PC-3 (cell line): ENCODE data around the gene C16orf78. TPM values are rescaled to one million over a fixed set of nuclear protein-coding genes. Genes with fewer than 3 reads are reported as not detected.

Experiments used
- ATAC-seq: fragments of 200-7000 bp; cut with Tn5 transposase; 2 replicates; pipeline ENCODE4 v1.9.1; 2020; ENCODE audit warnings: mild to moderate bottlenecking, moderate library complexity
- BruUV-seq: library from RNA; stranded (reverse); fragments of 400-500 nt; replicated peaks from 2 replicates; lab custom pipeline; 2021; lab: Mats Ljungman, UMichigan
- CTCF ChIA-PET: fragments of 300-600 bp; sonication (Branson Sonifier 250); formaldehyde crosslinking; loops from one replicate; lab custom pipeline; 2022; ENCODE audit warnings: antibody characterized with exemption; lab: Charles Lee
- POLR2A ChIA-PET: fragments of 300-600 bp; sonication (Branson Sonifier 250); formaldehyde crosslinking; loops from one replicate; lab custom pipeline; 2022; ENCODE audit warnings: antibody characterized with exemption; ENCODE audit not compliant: unreplicated experiment; lab: Charles Lee
- DNase-seq: peaks from one replicate; pipeline ENCODE4 v3.0.0-alpha.2; 2015
- H2AFZ ChIP-seq: fragments of 300-600 bp; sonication (generic); 2 replicates; pipeline ENCODE4 v1.6.0; 2016; ENCODE audit warnings: antibody characterized with exemption, low read length
- H3F3A ChIP-seq: fragments of 300-600 bp; sonication (generic); one replicate; pipeline ENCODE4 v1.6.0; 2017; ENCODE audit warnings: antibody characterized with exemption, low read length, control low read depth, mild to moderate bottlenecking; ENCODE audit not compliant: unreplicated experiment
- H3K27ac ChIP-seq: fragments of 300-600 bp; sonication (generic); 2 replicates; pipeline ENCODE4 v1.5.1; 2016; ENCODE audit warnings: mild to moderate bottlenecking, low read length
- H3K27me3 ChIP-seq: fragments of 300-600 bp; sonication (generic); 2 replicates; pipeline ENCODE4 v1.6.1; 2016; ENCODE audit warnings: low read length, mixed read lengths
- H3K36me3 ChIP-seq: fragments of 300-600 bp; sonication (generic); 2 replicates; pipeline ENCODE4 v1.6.1; 2016; ENCODE audit warnings: low read depth, mixed run types, low read length, mixed read lengths
- H3K4me1 ChIP-seq: fragments of 300-600 bp; sonication (generic); 2 replicates; pipeline ENCODE4 v1.5.1; 2016; ENCODE audit warnings: low read length; ENCODE audit not compliant: insufficient read depth
- H3K4me2 ChIP-seq: fragments of 300-600 bp; sonication (generic); 2 replicates; pipeline ENCODE4 v1.6.0; 2016; ENCODE audit warnings: low read length
- H3K4me3 ChIP-seq: fragments of 300-600 bp; sonication (generic); 2 replicates; pipeline ENCODE4 v1.5.1; 2016; ENCODE audit warnings: mild to moderate bottlenecking, low read length, mixed read lengths
- H3K79me2 ChIP-seq: fragments of 300-600 bp; sonication (generic); 2 replicates; pipeline ENCODE4 v1.6.1; 2017; ENCODE audit warnings: low read length, mixed read lengths
- H3K9ac ChIP-seq: fragments of 300-600 bp; sonication (generic); 2 replicates; pipeline ENCODE4 v1.6.0; 2016; ENCODE audit warnings: mild to moderate bottlenecking, low read length
- H3K9me2 ChIP-seq: fragments of 300-600 bp; sonication (generic); replicated peaks from 2 replicates; pipeline ENCODE4 v1.6.1; 2016; ENCODE audit warnings: mixed run types, low read length, mixed read lengths
- H3K9me3 ChIP-seq: fragments of 300-600 bp; sonication (generic); 2 replicates; pipeline ENCODE4 v1.6.1; 2016; ENCODE audit warnings: low read length, mixed read lengths
- H4K20me1 ChIP-seq: fragments of 300-600 bp; sonication (generic); 2 replicates; pipeline ENCODE4 v1.6.1; 2016; ENCODE audit warnings: low read length, mixed read lengths
- CTCF ChIP-seq: fragments of 300-600 bp; sonication (generic); conservative IDR thresholded peaks from 2 replicates; pipeline ENCODE4 v1.5.1; 2017; ENCODE audit warnings: antibody characterized with exemption, low read depth, mild to moderate bottlenecking, low read length
- EZH2 ChIP-seq: fragments of 300-600 bp; sonication (generic); IDR thresholded peaks from one replicate; pipeline ENCODE4 v1.6.1; 2017; ENCODE audit warnings: antibody characterized with exemption, mild to moderate bottlenecking, low read length; ENCODE audit not compliant: unreplicated experiment
- EZH2phosphoT487 ChIP-seq: fragments of 300-600 bp; sonication (generic); IDR thresholded peaks from 2 replicates; pipeline ENCODE4 v1.6.1; 2018; ENCODE audit warnings: mild to moderate bottlenecking, antibody characterized with exemption, low read length, borderline replicate concordance
- intact Hi-C: fragments of 100-400 bp; cut with micrococcal nuclease; formaldehyde crosslinking; loops from 2 replicates; pipeline ENCODE4 v1.9.0; 2023
- total RNA-seq: library from RNA; depleted of rRNA; stranded (reverse); fragments of >200 nt; gene quantifications from 2 replicates; pipeline ENCODE4 v1.2.3, GENCODE V29; 2014

C16orf78 gene
- total RNA-seq, 1 experiment from 2014 or later = not detected

DNA sequence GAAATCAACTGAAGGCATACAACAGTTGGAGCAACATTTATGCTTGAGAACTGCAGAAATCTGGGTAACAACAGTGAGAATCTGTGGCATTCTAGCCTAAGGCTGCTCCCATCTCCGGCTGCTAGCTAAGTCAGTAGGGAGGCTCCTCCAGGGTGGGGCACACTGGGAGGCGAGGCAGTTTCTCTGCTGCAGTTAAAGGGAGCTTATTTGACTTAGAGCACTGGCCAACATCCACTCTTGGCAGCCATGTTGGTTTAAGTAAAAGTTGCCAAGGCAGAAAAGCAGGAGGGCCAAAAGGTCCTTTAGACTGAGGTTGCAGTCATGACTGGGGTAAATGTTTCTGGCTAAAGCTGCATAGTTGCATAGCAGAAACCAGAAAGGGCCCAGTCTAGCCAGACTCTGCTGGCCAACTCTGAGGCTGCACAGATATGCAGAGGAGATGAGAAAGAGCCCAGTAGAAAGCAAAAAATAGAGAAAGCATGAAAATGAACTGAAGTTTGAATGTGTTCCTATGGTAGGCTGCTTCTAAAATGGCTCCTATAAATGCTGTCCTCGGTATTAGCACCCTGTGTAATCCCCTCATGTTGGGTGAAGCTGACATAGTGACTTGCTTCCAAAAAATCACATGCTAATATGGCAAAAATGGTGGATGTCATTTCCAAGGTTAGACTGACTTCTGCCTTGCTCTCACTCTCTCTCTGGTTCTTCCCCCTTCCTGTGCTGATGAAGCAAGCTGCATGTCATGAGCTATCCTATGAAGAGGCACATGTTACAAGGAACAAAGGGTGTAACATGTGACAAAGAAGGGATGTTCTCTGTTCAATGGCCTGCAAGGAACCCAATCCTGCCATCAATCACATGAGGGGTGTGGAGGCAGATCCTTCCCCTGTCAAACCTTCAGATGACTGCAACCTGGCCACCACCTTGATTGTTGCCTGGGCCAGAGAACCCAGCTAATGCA, 3.7 kb upstream of the C16orf78 start:
- no peaks in the 10 kb centered on the region for H3F3A ChIP-seq
- H3K27me3 ChIP-seq = no peaks in the 10 kb centered on the region
- no peaks in the 10 kb centered on the region for H3K4me1 ChIP-seq
- ATAC-seq = no peak
- no peaks in the 10 kb centered on the region for H4K20me1 ChIP-seq
- H3K36me3 ChIP-seq = no peaks in the 10 kb centered on the region
- CTCF ChIA-PET = no interaction called here
- H3K9me3 ChIP-seq = no peaks in the 10 kb centered on the region
- DNase-seq = no peak
- no peaks in the 10 kb centered on the region for H3K9me2 ChIP-seq
- H3K4me2 ChIP-seq = no peak overlapping the region
- H3K4me3 ChIP-seq = no peak overlapping the region
- no peak overlapping the region for H2AFZ ChIP-seq
- intact Hi-C loops = no loop called here
- H3K27ac ChIP-seq = no peak overlapping the region
- no peaks in the 10 kb centered on the region for H3K79me2 ChIP-seq
- BruUV-seq = no TSS peak
- no peak for TF ChIP-seq EZH2
- no peak overlapping the region for H3K9ac ChIP-seq
- POLR2A ChIA-PET = no interaction called here

DNA sequence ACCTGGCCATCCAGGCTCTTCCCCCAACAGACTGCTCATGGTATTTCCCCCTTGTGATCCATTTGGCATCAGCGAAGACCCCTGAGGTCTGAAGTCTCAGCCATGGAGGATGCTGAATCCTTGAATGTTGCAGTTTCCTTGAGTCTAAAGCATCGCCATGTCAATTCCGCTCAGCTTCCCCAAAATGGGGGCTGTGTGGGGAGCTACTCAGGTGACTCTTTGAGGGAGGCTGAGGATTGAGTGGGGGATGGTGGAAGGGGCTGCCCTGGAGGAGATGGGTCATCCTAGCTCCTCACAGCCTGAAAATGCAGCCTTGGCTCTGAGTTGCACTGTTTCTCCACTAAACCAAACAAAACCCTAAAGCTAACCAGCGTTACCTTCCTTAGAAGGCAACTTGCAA, 2.6 kb downstream of the C16orf78 start:
- Histone ChIP-seq H3K9ac (no peak overlapping the region), H4K20me1 (no peaks in the 10 kb centered on the region), H3K9me2 (no peaks in the 10 kb centered on the region), H3K4me3 (no peak overlapping the region), H3K27ac (no peak overlapping the region), H3K36me3 (no peaks in the 10 kb centered on the region), H3K4me2 (no peak overlapping the region), H3K79me2 (no peaks in the 10 kb centered on the region), H3K27me3 (no peaks in the 10 kb centered on the region; the same call in 1 of the 2 replicates), H2AFZ (no peak overlapping the region), H3F3A (no peaks in the 10 kb centered on the region), H3K9me3 (no peaks in the 10 kb centered on the region), H3K4me1 (no peaks in the 10 kb centered on the region)
- TF ChIP-seq EZH2 (no peak), EZH2phosphoT487 (no peak), CTCF (no peak)
- DNase-seq (no peak), ATAC-seq (no peak)
- BruUV-seq = no TSS peak
- intact Hi-C loops = no loop called here
- ChIA-PET CTCF (interaction anchor here (0.6 kb wide), 1 partner anchor 559 kb away, joined by 4 read pairs; no protein-coding TSS in a partner anchor), POLR2A (no interaction called here)

GRCh38 chr16:49377196-49377755, 3.7 kb downstream of the C16orf78 start:
- no TSS peak for BruUV-seq
- Histone ChIP-seq H2AFZ (no peak overlapping the region), H4K20me1 (no peaks in the 10 kb centered on the region), H3K36me3 (no peaks in the 10 kb centered on the region), H3K9ac (no peak overlapping the region), H3K9me2 (no peaks in the 10 kb centered on the region), H3K4me2 (no peak overlapping the region), H3K9me3 (no peaks in the 10 kb centered on the region), H3F3A (no peaks in the 10 kb centered on the region), H3K27me3 (no peaks in the 10 kb centered on the region; the same call in 1 of the 2 replicates), H3K27ac (no peak overlapping the region), H3K4me1 (no peaks in the 10 kb centered on the region), H3K4me3 (no peak overlapping the region), H3K79me2 (no peaks in the 10 kb centered on the region)
- DNase-seq (no peak), ATAC-seq (no peak)
- TF ChIP-seq EZH2phosphoT487 (no peak), EZH2 (no peak)
- ChIA-PET POLR2A (no interaction called here), CTCF (no interaction called here)
- intact Hi-C loops = no loop called here
